BLaER1 treated with 17β-estradiol and CSF1 and Interleukin-3, amounts not matched to agents 10 nM and 100 nM (cell line): Measurements from ENCODE around the gene ZFAND2B.
"Not testable (repeated sequence)": the region's sequence is repeated elsewhere in the genome, so short reads cannot be mapped to it uniquely, and the experiment has no call there.

ENCODE experiments used
- H3K27ac ChIP-seq, 11 experiments: shearing (Covaris generic); formaldehyde crosslinking; 2 replicates each; pipeline ENCODE4 v1.8.1; 2022
- H3K27me3 ChIP-seq, 11 experiments: shearing (Covaris generic); formaldehyde crosslinking; 2 replicates each; pipeline ENCODE4 v1.8.1; 2022
- H3K36me3 ChIP-seq, 11 experiments: shearing (Covaris generic); formaldehyde crosslinking; 2 replicates each; pipeline ENCODE4 v1.8.1; 2022
- H3K4me1 ChIP-seq, 10 experiments: shearing (Covaris generic); formaldehyde crosslinking; 2 replicates each; pipeline ENCODE4 v1.8.1; 2022
- H3K4me2 ChIP-seq, 11 experiments: shearing (Covaris generic); formaldehyde crosslinking; 2 replicates each; pipeline ENCODE4 v1.8.1; 2022
- H3K4me3 ChIP-seq, 10 experiments: shearing (Covaris generic); formaldehyde crosslinking; 2 replicates each; pipeline ENCODE4 v1.8.1; 2022
- H3K9ac ChIP-seq, 11 experiments: shearing (Covaris generic); formaldehyde crosslinking; 2 replicates each; pipeline ENCODE4 v1.8.1; 2022
- H3K9me3 ChIP-seq, 11 experiments: shearing (Covaris generic); formaldehyde crosslinking; replicated peaks in 1 of 11; 2 replicates each; pipeline ENCODE4 v1.8.1; 2022
- H4K20me1 ChIP-seq, 11 experiments: shearing (Covaris generic); formaldehyde crosslinking; 2 replicates each; pipeline ENCODE4 v1.8.1; 2022
- Cebpa-rat ChIP-seq, 11 experiments: shearing (Covaris generic); IDR thresholded peaks; 2 replicates each; pipeline ENCODE4 v1.8.1; 2022

ZFAND2B gene

GRCh38 chr2:219250049-219250781 lies 43.6 kb downstream of the ZFAND2B start:
- Histone ChIP-seq H3K27ac (peak overlapping the region; percentile 36 to 95 (median 85); a peak in 21 of 22 replicates), H4K20me1 (peaks cover 0 to 35% (median 0%) of the 10 kb centered on the region in 11 experiments; a peak in 3 of 22 replicates), H3K4me1 (peaks cover 80 to 98% (median 97%) of the 10 kb centered on the region in 10 experiments), H3K9ac (peak overlapping the region; percentile 52 to 76 (median 70); a peak in 20 of 22 replicates), H3K27me3 (peaks cover 0 to 20% (median 14%) of the 10 kb centered on the region in 11 experiments; a peak in 10 of 22 replicates), H3K9me3 (no peaks in the 10 kb centered on the region), H3K4me2 (peak overlapping the region; percentile 91 to 100 (median 99)), H3K36me3 (peaks cover 0 to 36% (median 14%) of the 10 kb centered on the region in 11 experiments; a peak in 9 of 22 replicates), H3K4me3 (peak overlapping the region in 9 of 10 experiments; percentile 7 to 59 (median 38); a peak in 9 of 20 replicates)
- TF ChIP-seq Cebpa-rat (IDR thresholded peaks at IDR 0.05), result no peak

DNA sequence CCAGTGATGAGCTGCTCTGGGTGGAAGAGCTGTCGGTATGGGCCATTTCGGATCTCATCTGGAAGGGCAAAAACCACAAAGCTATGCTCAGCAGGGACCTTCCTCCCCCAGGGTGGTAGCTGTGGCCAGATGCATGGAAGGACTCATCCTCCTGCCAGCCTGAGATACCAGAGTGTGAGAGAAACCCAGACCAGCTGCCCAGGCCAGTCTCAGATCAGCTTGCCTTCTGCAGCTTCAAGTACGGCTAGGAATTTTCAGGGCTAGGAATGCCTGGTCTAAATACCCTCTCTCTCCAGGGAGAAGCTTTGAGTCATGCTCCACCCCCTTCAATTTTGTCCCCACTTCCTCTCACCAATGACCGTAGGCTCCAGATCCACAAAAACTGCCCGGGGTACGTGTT lies 45.1 kb downstream of the ZFAND2B start:
- Histone ChIP-seq H3K9ac (peak overlapping the region in 2 of 11 experiments; percentile 2 to 78; a peak in 1 of 22 replicates), H4K20me1 (peaks cover 0 to 35% (median 0%) of the 10 kb centered on the region in 11 experiments; a peak in 3 of 22 replicates), H3K9me3 (no peaks in the 10 kb centered on the region), H3K4me1 (peaks cover 77 to 93% (median 90%) of the 10 kb centered on the region in 10 experiments), H3K4me2 (peak overlapping the region; percentile 91 to 100 (median 99)), H3K27ac (peak overlapping the region in 6 of 11 experiments; percentile 73 to 95 (median 80); a peak in 7 of 22 replicates), H3K27me3 (peaks cover 0 to 20% (median 14%) of the 10 kb centered on the region in 11 experiments; a peak in 10 of 22 replicates), H3K4me3 (peak overlapping the region in 3 of 10 experiments; percentile 66 to 78 (median 70); a peak in 7 of 20 replicates), H3K36me3 (peaks cover 0 to 35% (median 14%) of the 10 kb centered on the region in 11 experiments; a peak in 9 of 22 replicates)
- TF ChIP-seq Cebpa-rat (IDR thresholded peaks at IDR 0.05), result no peak

GRCh38 chr2:219252084-219252483 lies 45.5 kb downstream of the ZFAND2B start:
- Histone ChIP-seq H3K27ac (peak overlapping the region in 8 of 11 experiments; percentile 73 to 88 (median 80); a peak in 15 of 22 replicates), H3K4me1 (peaks cover 73 to 88% (median 86%) of the 10 kb centered on the region in 10 experiments), H4K20me1 (peaks cover 0 to 35% (median 0%) of the 10 kb centered on the region in 11 experiments; a peak in 3 of 22 replicates), H3K27me3 (peaks cover 0 to 20% (median 14%) of the 10 kb centered on the region in 11 experiments; a peak in 10 of 22 replicates), H3K4me2 (peak overlapping the region; percentile 91 to 100 (median 99)), H3K9me3 (no peaks in the 10 kb centered on the region), H3K9ac (peak overlapping the region in 9 of 11 experiments; percentile 66 to 81 (median 78); a peak in 13 of 22 replicates), H3K4me3 (peak overlapping the region in 9 of 10 experiments; percentile 59 to 78 (median 66); a peak in 18 of 20 replicates), H3K36me3 (peaks cover 0 to 30% (median 14%) of the 10 kb centered on the region in 11 experiments; a peak in 9 of 22 replicates)
- no peak for TF ChIP-seq Cebpa-rat (IDR thresholded peaks at IDR 0.05)

DNA sequence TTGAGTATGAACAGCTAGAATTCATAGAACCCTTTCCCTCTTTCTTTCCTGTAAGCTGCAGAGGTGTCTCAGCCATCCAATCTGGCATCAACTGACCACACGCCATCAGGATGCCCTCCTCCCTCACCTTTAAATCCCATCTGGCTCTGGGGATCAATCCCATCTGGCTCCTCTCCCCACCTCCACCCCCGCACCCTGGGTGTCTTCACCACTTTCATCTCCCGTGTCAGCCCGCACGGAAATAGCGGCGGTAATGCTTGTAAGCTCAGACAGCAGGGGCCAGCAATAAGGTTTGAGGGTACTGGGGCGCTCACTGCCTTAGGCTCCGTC lies 46.0 kb downstream of the ZFAND2B start:
- Histone ChIP-seq H3K27ac (peak overlapping the region in 9 of 11 experiments; percentile 69 to 88 (median 80); a peak in 18 of 22 replicates), H3K4me3 (peak overlapping the region; percentile 59 to 78 (median 66)), H3K9me3 (no peaks in the 10 kb centered on the region), H3K4me2 (peak overlapping the region; percentile 91 to 100 (median 99)), H3K36me3 (peaks cover 0 to 26% (median 9%) of the 10 kb centered on the region in 11 experiments; a peak in 9 of 22 replicates), H3K9ac (peak overlapping the region; percentile 66 to 81 (median 78)), H4K20me1 (peaks cover 0 to 35% (median 0%) of the 10 kb centered on the region in 11 experiments; a peak in 3 of 22 replicates), H3K27me3 (peaks cover 0 to 20% (median 14%) of the 10 kb centered on the region in 11 experiments; a peak in 10 of 22 replicates), H3K4me1 (peaks cover 69 to 84% (median 81%) of the 10 kb centered on the region in 10 experiments)
- no peak for TF ChIP-seq Cebpa-rat (IDR thresholded peaks at IDR 0.05)

GRCh38 chr2:219252900-219253752 lies 46.5 kb downstream of the ZFAND2B start, which contains the start of gene TUBA4B:
Gene TUBA4B (plus strand): TSS chr2:219253243. CDS start chr2:219253408, 165 bp downstream.
- Histone ChIP-seq H3K27me3 (peaks cover 0 to 20% (median 14%) of the 10 kb centered on the region in 11 experiments; a peak in 10 of 22 replicates), H4K20me1 (peaks cover 0 to 33% (median 0%) of the 10 kb centered on the region in 11 experiments; a peak in 3 of 22 replicates), H3K36me3 (peaks cover 0 to 21% (median 9%) of the 10 kb centered on the region in 11 experiments; a peak in 9 of 22 replicates), H3K4me2 (peak within 1 kb of the TSS; percentile 91 to 100 (median 99)), H3K9ac (peak within 1 kb of the TSS; percentile 66 to 81 (median 78)), H3K27ac (peak within 1 kb of the TSS; percentile 18 to 88 (median 77); a peak in 21 of 22 replicates), H3K4me1 (peaks cover 63 to 78% (median 75%) of the 10 kb centered on the region in 10 experiments), H3K4me3 (peak within 1 kb of the TSS; percentile 59 to 78 (median 66)), H3K9me3 (no peaks in the 10 kb centered on the region)
- TF ChIP-seq Cebpa-rat (IDR thresholded peaks at IDR 0.05), result no peak

- Histone ChIP-seq H3K4me3 (peak within 1 kb of the TSS; percentile 59 to 78 (median 66)), H3K4me1 (peaks cover 54 to 69% (median 67%) of the 10 kb centered on the region in 10 experiments), H3K9me3 (no peaks in the 10 kb centered on the region), H3K36me3 (peaks cover 0 to 17% (median 6%) of the 10 kb centered on the region in 11 experiments; a peak in 8 of 22 replicates), H3K9ac (peak within 1 kb of the TSS; percentile 66 to 81 (median 78)), H3K27me3 (peaks cover 0 to 20% (median 14%) of the 10 kb centered on the region in 11 experiments; a peak in 10 of 22 replicates), H3K27ac (peak within 1 kb of the TSS; percentile 18 to 88 (median 77); a peak in 21 of 22 replicates), H4K20me1 (peaks cover 0 to 28% (median 0%) of the 10 kb centered on the region in 11 experiments; a peak in 3 of 22 replicates), H3K4me2 (peak within 1 kb of the TSS; percentile 91 to 100 (median 99))
- TF ChIP-seq Cebpa-rat (IDR thresholded peaks at IDR 0.05), result no peak
These were observed 47.4 kb downstream of the ZFAND2B start, which contains the start of gene TUBA4A for GRCh38 chr2:219253753-219254589. Gene TUBA4A (minus strand): TSS chr2:219253918. CDS start chr2:219253858, 60 bp downstream.

- Histone ChIP-seq H4K20me1 (peaks cover 0 to 24% (median 0%) of the 10 kb centered on the region in 11 experiments; a peak in 3 of 22 replicates), H3K27ac (peak overlapping the region; percentile 18 to 88 (median 77); a peak in 21 of 22 replicates), H3K9me3 (no peaks in the 10 kb centered on the region), H3K9ac (peak overlapping the region; percentile 66 to 81 (median 78)), H3K4me2 (peak overlapping the region; percentile 91 to 100 (median 99)), H3K4me3 (peak overlapping the region; percentile 59 to 78 (median 66)), H3K27me3 (peaks cover 0 to 20% (median 14%) of the 10 kb centered on the region in 11 experiments; a peak in 10 of 22 replicates), H3K4me1 (peaks cover 47 to 62% (median 59%) of the 10 kb centered on the region in 10 experiments), H3K36me3 (peaks cover 0 to 17% (median 6%) of the 10 kb centered on the region in 11 experiments; a peak in 8 of 22 replicates)
- peak in 10 of 11 experiments; percentile 27 to 90 (median 72); a peak in 17 of 22 replicates for TF ChIP-seq Cebpa-rat (IDR thresholded peaks at IDR 0.05)
These were observed 48.1 kb downstream of the ZFAND2B start for GRCh38 chr2:219254590-219255201.

- H3K9me3 ChIP-seq, H3K27ac ChIP-seq, H3K9ac ChIP-seq, H3K4me2 ChIP-seq, H4K20me1 ChIP-seq, H3K27me3 ChIP-seq, H3K4me3 ChIP-seq, H3K36me3 ChIP-seq: not testable (repeated sequence)
- peaks cover 18 to 37% (median 31%) of the 10 kb centered on the region in 10 experiments for H3K4me1 ChIP-seq
These were observed 52.4 kb downstream of the ZFAND2B start for GRCh38 chr2:219258942-219259341.
